ENCODE results near the gene TUBA1C.
"Not testable (repeated sequence)": the region's sequence is repeated elsewhere in the genome, so short reads cannot be mapped to it uniquely, and the experiment has no call there.

TUBA1C gene

GRCh38 chr12:49255857-49256637 is 8.8 kb upstream of the TUBA1C start:
- DNase-seq (ENCODE audit: low spot score) = no peak

GRCh38 chr12:49257508-49258184 is 7.2 kb upstream of the TUBA1C start:
- DNase-seq (ENCODE audit: low spot score) = not testable (repeated sequence)

GRCh38 chr12:49259452-49259851 is 5.4 kb upstream of the TUBA1C start:
- no peak for DNase-seq (ENCODE audit: low spot score)

- no peak for DNase-seq (ENCODE audit: low spot score)
Observed at GRCh38 chr12:49260166-49260565, 4.7 kb upstream of the TUBA1C start.

- no peak for DNase-seq (ENCODE audit: low spot score)
Observed at GRCh38 chr12:49260571-49261363, 4.1 kb upstream of the TUBA1C start.

- no peak for DNase-seq (ENCODE audit: low spot score)
Observed at GRCh38 chr12:49261721-49262120, 3.2 kb upstream of the TUBA1C start.

GRCh38 chr12:49263400-49263763 is 1.5 kb upstream of the TUBA1C start:
- DNase-seq (ENCODE audit: low spot score) = no peak

- peak; percentile 42 for DNase-seq (ENCODE audit: low spot score)
Observed at GRCh38 chr12:49264466-49264872, 413 bp upstream of the TUBA1C start.

- DNase-seq (ENCODE audit: low spot score) = not testable (repeated sequence)
Observed at GRCh38 chr12:49269191-49269590, 4.3 kb downstream of the TUBA1C start.

- no peak for DNase-seq (ENCODE audit: low spot score)
Observed at GRCh38 chr12:49272790-49273725, 8.2 kb downstream of the TUBA1C start.

- DNase-seq (ENCODE audit: low spot score) = no peak
Observed at GRCh38 chr12:49273726-49274395, 9.0 kb downstream of the TUBA1C start.

- DNase-seq (ENCODE audit: low spot score) = no peak
Observed at GRCh38 chr12:49274396-49275069, 9.7 kb downstream of the TUBA1C start.

GRCh38 chr12:49276304-49277290 is 11.7 kb downstream of the TUBA1C start:
- no peak for DNase-seq (ENCODE audit: low spot score)

GRCh38 chr12:49277466-49277865 is 12.6 kb downstream of the TUBA1C start:
- no peak for DNase-seq (ENCODE audit: low spot score)

GRCh38 chr12:49279706-49280159 is 14.9 kb downstream of the TUBA1C start:
- no peak for DNase-seq (ENCODE audit: low spot score)

- DNase-seq (ENCODE audit: low spot score) = not testable (repeated sequence)
Observed at GRCh38 chr12:49280545-49280944, 15.7 kb downstream of the TUBA1C start.

- DNase-seq (ENCODE audit: low spot score) = no peak
Observed at GRCh38 chr12:49282302-49282701, 17.4 kb downstream of the TUBA1C start.

- DNase-seq (ENCODE audit: low spot score) = not testable (repeated sequence)
Observed at GRCh38 chr12:49282740-49283375, 18.0 kb downstream of the TUBA1C start.
